GM19438 (cell line): ENCODE measurements around the gene PCYT1B.

Experiments
- ATAC-seq: cut with Tn5 transposase; IDR thresholded peaks from one replicate; pipeline ENCODE4 v1.9.1; 2021; ENCODE audit warnings: low read depth; ENCODE audit not compliant: unreplicated experiment

The PCYT1B gene

DNA sequence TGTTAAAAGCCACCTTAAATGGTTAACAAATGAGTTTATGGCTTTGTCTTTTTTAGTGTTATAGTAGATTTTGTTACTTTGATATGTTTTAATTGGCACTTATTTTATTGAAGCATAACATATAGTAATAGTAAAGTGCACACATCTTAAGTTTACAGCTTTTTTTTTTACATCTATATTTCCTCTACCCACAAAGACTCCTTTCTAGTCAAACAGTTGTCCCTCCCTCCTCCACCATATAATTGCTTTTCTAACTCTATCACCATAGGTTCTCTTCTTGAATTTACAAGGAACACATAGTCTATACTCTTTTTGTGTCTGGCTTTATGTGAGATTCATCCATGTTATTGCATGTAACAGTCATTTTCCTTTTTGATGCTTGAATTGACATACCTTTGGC is 110.6 kb downstream of the PCYT1B start:
- ATAC-seq = no peak

DNA sequence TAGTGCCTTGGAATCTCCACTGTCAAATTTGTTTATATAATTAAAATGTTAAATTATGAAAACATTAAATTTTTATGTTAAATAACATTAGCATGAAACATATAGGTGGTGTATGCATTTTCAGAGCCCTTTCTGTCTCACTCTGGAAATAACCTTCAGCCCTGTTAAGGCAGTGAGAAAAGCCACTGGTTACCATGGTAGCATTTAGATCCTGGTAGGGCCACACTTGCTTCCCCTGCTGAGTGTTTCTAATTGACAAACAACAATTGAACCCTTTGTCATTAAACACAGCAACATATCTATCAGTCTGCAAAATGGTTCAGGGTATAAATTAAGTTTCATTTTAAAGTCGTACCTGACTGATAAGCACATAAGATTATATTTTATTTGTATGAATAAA is 118.5 kb downstream of the PCYT1B start:
- no peak for ATAC-seq

GRCh38 chrX:24526616-24527015 is 120.5 kb downstream of the PCYT1B start:
- ATAC-seq = no peak

GRCh38 chrX:24525455-24525854 is 121.7 kb downstream of the PCYT1B start:
- no peak for ATAC-seq

DNA sequence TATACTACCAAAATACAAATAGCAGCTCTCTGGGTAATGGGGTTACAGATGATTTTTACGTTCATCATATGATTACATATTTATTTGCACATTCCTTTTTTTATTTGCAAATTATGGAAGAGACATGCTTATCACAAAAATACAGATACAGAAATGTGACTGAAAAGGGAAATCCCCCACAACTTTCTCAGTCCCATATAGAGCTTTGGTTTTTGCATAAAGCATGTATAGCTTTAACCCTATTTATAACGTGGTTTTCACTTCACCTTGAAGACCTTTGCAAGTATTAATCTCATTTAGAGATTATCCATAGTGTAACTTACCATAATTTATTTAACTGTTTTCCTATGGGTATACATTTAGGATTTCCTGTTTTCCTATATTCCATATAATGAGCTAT is 126.7 kb downstream of the PCYT1B start:
- ATAC-seq = no peak

DNA sequence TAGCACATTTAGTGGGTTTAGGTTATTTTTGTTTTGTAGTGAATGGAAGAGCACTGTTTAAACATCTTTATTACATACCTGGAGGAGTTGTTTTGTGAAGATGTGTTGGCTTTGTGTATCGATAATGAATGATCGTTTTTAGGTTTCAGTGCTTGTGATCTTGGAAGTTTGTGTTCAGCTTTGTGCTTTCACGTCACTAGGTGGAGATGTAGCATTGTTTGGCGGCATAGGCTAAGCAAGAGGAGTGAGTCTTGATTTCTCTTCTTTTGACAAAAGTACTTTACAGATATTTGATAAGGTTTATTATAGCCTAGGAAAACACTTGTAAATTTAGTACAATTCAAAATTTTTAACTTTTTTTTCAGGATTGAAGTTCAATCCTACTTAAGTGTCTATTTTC is 131.7 kb downstream of the PCYT1B start:
- ATAC-seq = no peak

- peak; percentile 74 for ATAC-seq
Measured at GRCh38 chrX:24513416-24513815, 133.7 kb downstream of the PCYT1B start.

- ATAC-seq = no peak
Measured at GRCh38 chrX:24508375-24508774, 138.8 kb downstream of the PCYT1B start.
